SK-N-MC (cell line): Measurements from ENCODE around the gene NDUFS8.
"Not testable (repeated sequence)": the region's sequence is repeated elsewhere in the genome, so short reads cannot be mapped to it uniquely, and the experiment has no call there.

ENCODE experiments used
- EZH2 ChIP-seq: fragments of 200-600 bp; sonication (generic); IDR thresholded peaks from one replicate; pipeline ENCODE4 v1.6.1; 2017; ENCODE audit warnings: antibody characterized with exemption
- POLR2AphosphoS5 ChIP-seq: IDR thresholded peaks from 2 replicates; pipeline ENCODE4 v1.6.1; 2012; ENCODE audit warnings: mild to moderate bottlenecking, low read depth, low read length, borderline replicate concordance

DNA sequence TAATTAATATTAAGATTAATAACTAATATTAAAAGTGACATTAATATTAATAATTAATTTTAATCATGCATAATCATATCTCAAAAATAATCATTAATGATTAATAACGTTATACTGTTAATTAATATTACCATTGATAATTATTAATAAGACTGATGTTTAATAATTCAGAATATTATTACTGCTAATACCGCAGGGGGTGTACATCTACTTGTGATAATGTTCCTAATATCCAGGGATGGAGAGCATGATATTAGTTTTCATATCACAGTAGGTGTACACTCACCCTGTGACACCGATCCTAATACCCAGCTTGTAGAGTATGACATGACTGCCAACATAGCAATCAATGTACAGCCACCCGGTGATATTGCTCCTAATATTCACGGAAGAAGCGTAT is 45.2 kb upstream of the NDUFS8 start:
- TF ChIP-seq EZH2, POLR2AphosphoS5: not testable (repeated sequence)
